Measurements from ENCODE around the gene STK38L. TPM values are rescaled to one million over a fixed set of nuclear protein-coding genes. Genes with fewer than 3 reads are reported as not detected.

The STK38L gene
- total RNA-seq, 2 experiments from 2014 or later = 31.2 to 32.0 TPM

DNA sequence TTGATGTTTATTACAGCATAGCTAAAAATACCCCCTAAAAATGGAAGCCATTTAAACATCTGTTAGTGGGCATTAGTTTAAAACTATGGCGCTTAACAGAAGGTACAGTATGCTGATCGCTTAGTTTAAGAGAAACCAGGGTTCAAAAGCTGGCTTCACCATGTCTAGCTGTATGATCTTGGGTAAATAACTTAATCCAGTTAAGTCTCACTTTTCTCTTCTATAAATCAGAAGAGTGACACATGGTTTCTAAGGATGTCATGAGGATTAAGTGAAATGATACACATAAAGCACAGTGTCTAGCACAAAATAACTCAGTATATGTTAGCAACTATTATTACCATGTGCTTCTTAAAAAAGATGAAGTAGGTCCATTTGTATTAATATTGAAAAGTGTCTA is 38.7 kb downstream of the STK38L start:
- no peak overlapping the region for H3K27ac Mint-ChIP-seq
- no peak for DNase-seq
- H3K4me1 Mint-ChIP-seq = peaks cover 38% of the 10 kb centered on the region
- H3K9me3 Mint-ChIP-seq = no peaks in the 10 kb centered on the region
- peaks cover 6% of the 10 kb centered on the region for H3K36me3 Mint-ChIP-seq
- no peak overlapping the region for H3K4me3 Mint-ChIP-seq
- H3K27me3 Mint-ChIP-seq = no peaks in the 10 kb centered on the region

DNA sequence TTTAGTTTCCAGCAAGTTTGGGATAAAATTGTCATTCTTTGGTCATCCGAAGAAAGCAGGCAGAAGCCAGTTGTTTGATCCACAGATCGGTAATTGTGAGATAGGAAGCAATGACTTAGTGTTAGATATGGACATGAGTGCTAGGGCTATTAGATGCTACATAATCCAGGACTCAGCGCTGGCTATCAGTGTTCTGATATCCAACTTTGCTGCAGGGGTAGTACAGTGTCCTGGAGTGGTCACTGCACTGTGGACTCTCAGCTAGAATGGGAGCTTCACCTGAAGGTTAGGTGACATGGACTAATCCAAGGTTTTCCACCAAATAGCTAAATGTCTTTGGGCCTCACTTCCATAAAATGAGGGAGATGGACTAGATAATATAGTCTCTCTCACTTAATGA is 39.9 kb downstream of the STK38L start:
- Mint-ChIP-seq H3K27ac (no peak overlapping the region), H3K27me3 (no peaks in the 10 kb centered on the region), H3K36me3 (peaks cover 8% of the 10 kb centered on the region), H3K4me3 (no peak overlapping the region), H3K4me1 (peaks cover 29% of the 10 kb centered on the region), H3K9me3 (no peaks in the 10 kb centered on the region)
- DNase-seq = no peak

DNA sequence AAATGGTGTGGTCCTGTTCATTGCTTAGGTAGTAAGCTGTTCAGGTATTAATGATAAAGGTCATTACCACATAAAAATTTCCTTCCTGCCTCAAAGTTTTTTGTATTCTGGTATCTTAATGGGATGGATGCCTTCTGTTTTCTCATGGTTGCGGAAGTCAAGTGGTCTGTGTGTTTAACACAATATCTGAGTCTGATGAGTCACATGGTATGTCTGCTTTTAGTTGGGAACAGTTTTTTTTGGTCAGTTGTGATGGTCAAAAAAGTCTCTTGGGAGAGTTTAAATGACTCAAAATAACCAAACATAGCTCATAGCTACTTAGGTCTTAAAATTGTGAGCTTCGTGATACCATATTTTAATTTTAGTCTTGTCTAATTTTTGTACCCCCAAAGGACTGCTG is 40.7 kb downstream of the STK38L start:
- H3K36me3 Mint-ChIP-seq = peaks cover 8% of the 10 kb centered on the region
- H3K27ac Mint-ChIP-seq = no peak overlapping the region
- H3K9me3 Mint-ChIP-seq = no peaks in the 10 kb centered on the region
- peaks cover 30% of the 10 kb centered on the region for H3K4me1 Mint-ChIP-seq
- no peak overlapping the region for H3K4me3 Mint-ChIP-seq
- no peaks in the 10 kb centered on the region for H3K27me3 Mint-ChIP-seq
- DNase-seq = no peak

DNA sequence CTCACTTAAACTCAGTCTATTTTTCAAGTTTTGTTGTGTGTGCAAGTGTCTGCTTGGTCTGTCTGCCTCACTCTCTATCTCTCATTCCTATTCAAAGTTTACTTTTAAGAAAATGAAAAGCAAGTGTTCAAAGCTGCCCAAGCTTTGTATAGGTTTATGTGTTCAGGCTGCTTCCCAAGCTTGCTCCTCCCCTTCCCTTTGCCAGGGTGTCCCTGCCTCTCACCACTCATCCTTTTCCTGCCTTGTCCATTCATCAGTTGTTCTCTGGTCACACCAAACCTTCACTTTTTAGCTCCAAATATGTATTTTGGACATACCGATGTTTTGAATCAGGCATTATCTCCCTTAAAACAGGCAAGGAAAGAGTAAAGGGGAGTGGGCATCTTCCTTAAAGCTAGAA is 41.3 kb downstream of the STK38L start:
- no peak overlapping the region for H3K4me3 Mint-ChIP-seq

DNA sequence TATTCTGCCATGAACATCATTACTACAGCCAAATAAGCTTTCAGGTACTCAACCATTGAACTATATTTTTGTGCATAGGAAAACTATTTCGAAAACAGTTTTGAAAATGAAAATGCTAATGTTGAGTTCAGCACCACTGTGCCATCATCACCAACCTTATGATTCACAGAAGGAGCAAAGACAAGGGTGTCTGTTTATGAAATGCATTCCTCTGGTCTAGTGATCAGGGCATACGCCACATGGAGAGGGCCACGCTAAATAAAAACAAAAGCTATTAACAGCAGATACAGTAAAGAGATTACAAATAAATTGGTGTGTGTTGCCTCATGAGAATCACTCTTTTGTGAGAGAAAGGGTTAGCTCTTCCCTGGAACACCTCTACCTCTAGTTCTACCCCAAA is 45.3 kb downstream of the STK38L start:
- H3K27me3 Mint-ChIP-seq = no peaks in the 10 kb centered on the region
- H3K36me3 Mint-ChIP-seq = peaks cover 5% of the 10 kb centered on the region
- no peak for DNase-seq
- no peak overlapping the region for H3K4me3 Mint-ChIP-seq
- no peaks in the 10 kb centered on the region for H3K9me3 Mint-ChIP-seq
- H3K4me1 Mint-ChIP-seq = peaks cover 29% of the 10 kb centered on the region
- no peak overlapping the region for H3K27ac Mint-ChIP-seq

More for the DNA sequence above, 41.3 kb downstream of the STK38L start:
- Mint-ChIP-seq H3K4me1 (peaks cover 26% of the 10 kb centered on the region), H3K27ac (no peak overlapping the region), H3K27me3 (no peaks in the 10 kb centered on the region), H3K36me3 (peaks cover 8% of the 10 kb centered on the region), H3K9me3 (no peaks in the 10 kb centered on the region)
- no peak for DNase-seq

DNA sequence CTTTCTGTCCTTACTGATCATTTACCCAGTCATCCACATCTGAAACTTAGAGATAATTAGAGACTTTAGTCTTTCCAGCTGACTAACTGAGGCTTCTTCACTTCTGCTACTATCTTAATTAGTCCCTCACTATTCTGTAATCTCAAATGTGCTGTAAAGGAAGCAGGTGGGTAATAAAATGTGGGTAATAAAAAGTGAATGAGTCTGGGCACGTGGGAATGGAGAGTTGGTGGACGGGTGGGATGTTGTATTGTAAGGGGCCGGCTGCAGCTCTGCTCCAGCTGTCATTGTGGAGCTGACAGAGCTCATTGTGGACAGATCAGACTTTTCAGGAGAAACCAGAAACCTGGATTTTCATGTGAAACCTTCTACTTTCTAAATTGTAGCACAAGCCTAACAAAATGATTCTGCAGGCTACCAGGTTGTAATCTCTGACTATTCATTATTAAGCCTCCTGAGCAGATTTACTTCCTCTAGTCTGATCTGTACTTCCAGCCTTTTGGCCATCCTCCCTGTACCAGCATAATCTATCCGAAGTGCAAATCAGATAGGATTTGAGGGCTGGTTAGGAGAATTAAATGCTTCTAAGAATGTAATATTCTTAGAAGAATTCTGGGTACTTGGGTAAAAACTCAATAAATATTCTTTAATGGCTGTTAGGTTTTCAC is 46.5 kb downstream of the STK38L start:
- H3K27ac Mint-ChIP-seq = no peak overlapping the region
- DNase-seq = no peak
- H3K27me3 Mint-ChIP-seq = no peaks in the 10 kb centered on the region
- H3K36me3 Mint-ChIP-seq = peaks cover 5% of the 10 kb centered on the region
- no peaks in the 10 kb centered on the region for H3K9me3 Mint-ChIP-seq
- H3K4me1 Mint-ChIP-seq = peaks cover 21% of the 10 kb centered on the region
- H3K4me3 Mint-ChIP-seq = no peak overlapping the region

DNA sequence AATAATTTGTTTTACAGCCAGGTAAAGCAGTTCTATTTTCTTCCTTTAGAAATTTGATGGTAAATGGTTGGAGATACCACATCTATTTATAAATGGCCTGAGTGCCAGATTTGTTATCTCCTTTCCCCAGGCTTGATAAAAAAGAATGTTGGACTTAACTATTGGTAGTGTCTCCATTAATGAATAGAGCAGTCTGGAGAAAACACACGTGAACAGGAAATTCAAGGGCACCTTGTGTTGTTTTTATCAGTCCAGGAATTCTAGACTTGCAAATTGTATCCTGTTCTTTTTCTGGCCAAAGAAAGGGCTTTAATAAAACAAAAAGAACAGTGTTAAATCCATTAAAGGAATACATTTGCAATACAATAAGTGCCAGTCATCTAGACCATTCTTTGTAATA is 47.8 kb downstream of the STK38L start:
- peaks cover 16% of the 10 kb centered on the region for H3K4me1 Mint-ChIP-seq
- DNase-seq = no peak
- no peaks in the 10 kb centered on the region for H3K9me3 Mint-ChIP-seq
- H3K36me3 Mint-ChIP-seq = peaks cover 5% of the 10 kb centered on the region
- no peak overlapping the region for H3K27ac Mint-ChIP-seq
- no peaks in the 10 kb centered on the region for H3K27me3 Mint-ChIP-seq
- no peak overlapping the region for H3K4me3 Mint-ChIP-seq

DNA sequence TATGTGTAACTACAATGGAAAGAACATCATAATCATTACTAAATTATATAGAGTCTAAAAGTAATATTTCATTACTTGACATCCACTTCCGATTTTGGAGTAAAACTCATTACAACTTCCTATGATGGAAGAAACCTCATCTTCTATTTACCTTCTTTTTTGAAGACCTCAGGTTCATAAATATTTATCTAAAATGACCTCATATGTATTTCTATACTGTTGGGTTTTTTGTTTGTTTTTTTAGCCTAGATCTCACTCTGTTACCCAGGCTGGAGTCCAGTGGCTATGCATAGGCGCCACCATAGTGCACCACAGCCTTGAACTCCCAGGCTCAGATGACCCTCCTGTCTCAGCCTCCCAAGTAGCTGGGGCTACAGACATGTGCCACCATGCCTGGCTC is 48.6 kb downstream of the STK38L start:
- Mint-ChIP-seq H3K4me1 (peaks cover 18% of the 10 kb centered on the region), H3K36me3 (peaks cover 4% of the 10 kb centered on the region), H3K4me3 (no peak overlapping the region), H3K27me3 (no peaks in the 10 kb centered on the region), H3K9me3 (no peaks in the 10 kb centered on the region), H3K27ac (no peak overlapping the region)
- no peak for DNase-seq

DNA sequence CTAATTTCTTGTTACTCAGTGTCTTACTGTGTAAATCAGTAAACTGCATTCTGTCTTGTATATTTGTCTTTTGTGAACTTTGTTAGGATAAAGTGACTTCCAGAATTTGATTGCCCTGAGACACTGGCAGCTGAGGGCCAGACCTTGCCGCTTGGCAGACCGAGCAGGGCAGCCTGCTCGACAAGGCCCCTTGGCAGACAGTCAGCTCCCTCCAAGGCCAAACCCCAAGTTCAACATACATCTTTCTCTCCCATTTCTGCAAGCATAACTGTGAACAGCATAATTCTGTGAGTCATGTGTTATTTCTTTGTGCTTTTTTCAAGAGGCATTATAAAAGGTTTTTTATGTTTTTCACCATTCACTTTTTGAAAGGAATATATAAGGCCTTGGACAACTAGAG is 49.4 kb downstream of the STK38L start:
- Mint-ChIP-seq H3K4me1 (peaks cover 20% of the 10 kb centered on the region), H3K9me3 (no peaks in the 10 kb centered on the region), H3K27me3 (no peaks in the 10 kb centered on the region), H3K4me3 (no peak overlapping the region), H3K36me3 (peaks cover 6% of the 10 kb centered on the region), H3K27ac (no peak overlapping the region)
- DNase-seq = no peak

DNA sequence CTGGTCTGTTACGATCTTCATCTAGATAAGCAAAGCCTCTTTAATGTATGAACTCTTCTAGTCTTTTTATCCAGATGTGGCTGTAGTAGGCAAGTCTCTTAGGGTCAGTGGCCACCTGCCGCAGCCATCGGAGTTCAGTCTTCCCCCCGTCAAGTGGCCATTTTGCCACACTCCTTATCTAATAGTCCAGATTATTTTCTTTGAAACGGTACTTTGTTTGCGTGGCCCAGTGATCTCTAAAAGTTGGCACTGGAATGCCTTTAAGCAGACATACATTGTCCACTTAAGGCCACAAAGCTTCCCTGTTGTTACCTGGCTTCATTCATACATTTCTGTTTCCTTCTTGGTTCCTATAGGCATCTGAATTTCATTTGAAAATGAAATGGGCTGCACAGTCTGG is 52.6 kb downstream of the STK38L start:
- no peak for DNase-seq
- H3K27me3 Mint-ChIP-seq = no peaks in the 10 kb centered on the region
- no peak overlapping the region for H3K4me3 Mint-ChIP-seq
- peaks cover 14% of the 10 kb centered on the region for H3K36me3 Mint-ChIP-seq
- peaks cover 9% of the 10 kb centered on the region for H3K4me1 Mint-ChIP-seq
- H3K27ac Mint-ChIP-seq = no peak overlapping the region
- H3K9me3 Mint-ChIP-seq = no peaks in the 10 kb centered on the region

DNA sequence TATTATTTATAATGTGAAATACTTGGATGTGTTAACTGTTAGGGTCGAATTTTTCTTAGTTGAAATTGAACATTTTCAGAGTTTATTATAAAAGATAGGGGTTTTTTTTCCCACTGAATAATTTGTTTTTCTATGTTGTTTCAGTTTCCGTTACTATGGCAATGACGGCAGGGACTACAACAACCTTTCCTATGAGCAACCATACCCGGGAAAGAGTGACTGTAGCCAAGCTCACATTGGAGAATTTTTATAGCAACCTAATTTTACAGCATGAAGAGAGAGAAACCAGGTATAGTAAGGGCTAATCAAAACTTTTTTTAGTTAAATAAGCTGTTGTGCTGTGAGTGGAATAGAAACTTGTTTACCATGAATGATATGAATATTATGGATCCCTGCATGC is 53.5 kb downstream of the STK38L start:
- H3K36me3 Mint-ChIP-seq = peaks cover 14% of the 10 kb centered on the region
- no peaks in the 10 kb centered on the region for H3K9me3 Mint-ChIP-seq

DNA sequence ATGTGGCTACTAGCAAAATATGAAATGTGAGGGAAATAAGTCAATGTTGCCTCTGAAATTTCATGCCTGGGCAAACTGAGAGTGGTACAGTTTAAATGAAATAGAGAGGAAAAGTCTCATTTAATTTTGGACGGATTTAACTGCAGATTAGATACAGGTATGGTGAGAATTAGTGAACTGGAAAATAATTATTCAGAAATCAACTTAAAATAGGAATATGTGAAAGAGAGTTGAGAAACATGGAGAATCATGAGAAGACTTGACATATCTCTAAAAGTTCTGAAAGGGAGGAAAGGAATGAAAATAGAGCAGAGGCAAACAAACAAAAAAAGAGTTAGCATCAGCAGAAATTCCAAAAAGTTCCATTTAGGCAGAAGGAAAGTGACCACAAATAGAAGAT is 55.0 kb downstream of the STK38L start:
- no peaks in the 10 kb centered on the region for H3K27me3 Mint-ChIP-seq
- peaks cover 6% of the 10 kb centered on the region for H3K4me1 Mint-ChIP-seq
- DNase-seq = no peak
- peaks cover 16% of the 10 kb centered on the region for H3K36me3 Mint-ChIP-seq
- H3K9me3 Mint-ChIP-seq = no peaks in the 10 kb centered on the region
- H3K27ac Mint-ChIP-seq = no peak overlapping the region
- H3K4me3 Mint-ChIP-seq = no peak overlapping the region

More for the DNA sequence above, 53.5 kb downstream of the STK38L start:
- Mint-ChIP-seq H3K4me1 (peaks cover 9% of the 10 kb centered on the region), H3K27ac (no peak overlapping the region), H3K27me3 (no peaks in the 10 kb centered on the region), H3K4me3 (no peak overlapping the region)
- peak; percentile 3 for DNase-seq

DNA sequence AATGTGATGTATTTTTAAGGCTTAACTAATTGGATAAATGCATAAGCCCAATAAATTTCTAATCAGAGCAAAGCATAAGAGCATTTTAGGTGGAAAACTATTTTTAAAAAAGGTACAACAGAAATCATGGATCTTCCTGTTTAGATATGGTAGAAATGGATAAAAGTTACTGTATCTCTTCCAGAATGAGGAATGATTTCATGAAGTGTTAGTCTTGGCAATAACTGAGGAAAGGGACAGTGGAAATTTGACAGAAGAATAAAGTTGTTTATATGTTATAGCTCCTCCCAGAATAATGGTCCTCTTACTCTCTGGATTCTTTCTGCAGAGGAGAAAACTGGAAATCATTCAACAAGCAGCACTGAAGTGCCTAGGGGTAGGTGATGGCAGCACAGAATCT is 56.1 kb downstream of the STK38L start:
- H3K27ac Mint-ChIP-seq = no peak overlapping the region
- H3K27me3 Mint-ChIP-seq = no peaks in the 10 kb centered on the region
- DNase-seq = no peak
- peaks cover 6% of the 10 kb centered on the region for H3K4me1 Mint-ChIP-seq
- H3K4me3 Mint-ChIP-seq = no peak overlapping the region
- peaks cover 16% of the 10 kb centered on the region for H3K36me3 Mint-ChIP-seq
- H3K9me3 Mint-ChIP-seq = no peaks in the 10 kb centered on the region

DNA sequence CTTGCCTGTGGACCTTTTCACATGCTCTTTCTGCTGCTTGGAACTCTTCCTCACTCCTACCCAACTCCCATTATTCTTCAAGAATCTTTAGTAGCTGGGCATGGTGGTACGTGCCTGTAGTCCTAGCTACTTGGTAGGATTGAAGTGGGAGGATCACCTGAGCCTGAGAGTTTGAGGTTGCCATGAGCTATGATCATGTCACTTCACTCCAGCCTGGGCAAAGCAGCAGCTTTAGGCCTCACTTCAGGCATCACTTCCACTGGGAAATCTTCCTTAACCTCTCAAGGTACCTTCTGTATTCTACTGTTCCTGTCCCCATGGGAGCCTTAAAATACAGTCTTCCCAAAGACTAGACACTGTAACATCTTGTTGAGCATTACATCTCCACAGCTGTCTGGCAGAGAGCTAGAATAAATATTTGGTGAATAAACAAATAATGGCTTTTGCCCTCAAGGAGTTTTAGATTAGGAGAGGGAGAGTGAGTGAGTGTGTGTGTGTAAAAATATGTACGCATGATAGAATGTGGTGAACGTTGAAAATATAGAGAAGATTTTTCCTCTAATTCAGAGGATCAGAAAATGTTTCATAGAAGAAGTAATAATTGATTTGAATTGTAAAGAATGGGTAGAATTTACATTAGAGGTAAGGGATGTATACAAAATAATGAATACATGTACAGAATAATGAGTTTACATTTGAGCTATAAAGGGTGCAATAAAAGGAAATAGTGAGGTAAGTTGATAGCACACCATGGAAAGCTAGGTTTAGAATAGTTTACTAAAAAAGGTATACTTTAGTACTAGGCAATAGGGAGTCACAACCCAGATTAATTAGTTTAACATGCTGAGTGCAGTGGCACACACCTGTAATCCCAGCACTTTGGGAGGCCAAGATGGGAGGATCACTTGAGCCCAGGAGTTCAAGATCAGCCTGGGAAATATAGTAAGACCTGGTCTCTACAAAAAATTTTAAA is 59.3 kb downstream of the STK38L start:
- Mint-ChIP-seq H3K36me3 (peaks cover 12% of the 10 kb centered on the region), H3K4me3 (no peak overlapping the region), H3K9me3 (no peaks in the 10 kb centered on the region), H3K27ac (no peak overlapping the region), H3K4me1 (peaks cover 5% of the 10 kb centered on the region), H3K27me3 (no peaks in the 10 kb centered on the region)
- DNase-seq = no peak

DNA sequence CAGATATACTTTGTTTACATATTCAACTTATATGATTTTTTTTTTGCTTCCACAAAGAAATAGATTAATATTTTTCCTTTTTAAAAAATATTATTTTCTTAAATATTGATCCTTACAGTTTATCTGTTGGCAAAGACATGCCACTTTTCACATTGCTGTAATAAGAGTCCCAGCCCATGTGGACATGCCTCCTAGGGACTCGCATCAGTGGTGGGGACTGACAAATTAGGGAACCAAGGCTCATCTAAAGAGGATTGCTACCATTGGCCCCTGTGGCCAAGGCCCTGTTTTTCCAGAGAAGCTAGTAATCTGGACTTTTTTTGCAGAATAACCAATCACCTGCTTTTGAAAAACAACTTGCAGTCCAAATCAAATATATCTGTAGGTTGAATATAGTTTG is 60.8 kb downstream of the STK38L start:
- H3K4me3 Mint-ChIP-seq = no peak overlapping the region
- H3K9me3 Mint-ChIP-seq = no peaks in the 10 kb centered on the region
- no peak for DNase-seq
- H3K27me3 Mint-ChIP-seq = no peaks in the 10 kb centered on the region
- peaks cover 9% of the 10 kb centered on the region for H3K4me1 Mint-ChIP-seq
- H3K27ac Mint-ChIP-seq = no peak overlapping the region
- H3K36me3 Mint-ChIP-seq = peaks cover 2% of the 10 kb centered on the region

All from activated naive CD8-positive, alpha-beta T cell treated with anti-CD3 and anti-CD28 coated beads for 36 hours (primary cell).